ENCODE data around the gene AHRR. TPM values are rescaled to one million over a fixed set of nuclear protein-coding genes. Genes with fewer than 3 reads are reported as not detected.

AHRR gene
- total and polyA plus RNA-seq, 2 experiments from 2014 or later = 0.27 to 1.8 TPM

DNA sequence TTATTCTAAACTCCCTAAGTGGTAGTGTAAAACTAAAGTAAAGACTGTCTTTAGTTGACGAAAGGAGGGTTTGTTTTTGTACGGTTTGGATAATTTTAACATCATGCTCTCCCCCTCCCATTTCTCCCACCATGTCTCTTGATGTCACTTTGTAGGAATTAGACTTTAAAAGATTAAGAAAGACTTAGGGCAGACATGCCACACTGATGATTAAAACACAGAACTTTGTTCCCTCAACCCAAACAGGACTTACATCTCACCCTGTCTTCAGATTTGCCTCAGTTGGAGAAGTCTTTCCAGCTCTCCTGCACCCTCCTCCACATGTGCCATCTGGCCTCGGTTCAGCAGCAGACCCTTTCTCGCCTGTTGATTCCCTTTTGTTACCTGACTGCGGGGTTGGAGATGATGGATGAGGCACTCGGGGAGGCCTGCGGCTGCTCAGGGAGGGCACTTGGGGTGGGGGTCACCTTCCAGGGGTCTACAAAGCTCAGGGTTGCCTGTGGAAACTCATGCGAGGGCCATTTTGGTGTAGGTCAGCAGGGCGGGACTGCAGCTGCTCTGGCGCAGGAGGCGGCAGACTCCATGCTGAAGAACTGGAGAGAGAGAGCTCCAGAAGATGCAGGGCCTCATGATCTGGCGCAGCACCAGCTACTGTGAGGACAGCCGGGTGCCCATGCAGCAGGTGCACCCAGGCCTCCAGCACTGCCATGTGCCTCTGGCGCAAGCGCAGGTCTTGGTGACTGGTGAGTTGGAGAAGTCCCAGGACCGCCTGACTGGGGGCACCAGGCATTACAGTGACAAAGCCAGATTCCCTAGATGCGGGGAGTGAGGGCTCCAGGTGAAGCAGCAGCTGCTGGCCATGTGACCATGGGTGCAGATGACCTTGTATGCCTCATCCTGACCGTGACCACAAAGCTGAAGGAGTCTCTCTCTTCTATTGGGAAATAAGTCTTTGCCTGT, 96.9 kb downstream of the AHRR start:
- peaks cover 3% of the 10 kb centered on the region; the same call in 1 of the 2 replicates for H3K4me1 ChIP-seq (ENCODE audit: insufficient read depth)
- DNase-seq (ENCODE audit: low spot score) (no peak), ATAC-seq (no peak)
- no peak overlapping the region for H3K4me3 Mint-ChIP-seq
- no peaks in the 10 kb centered on the region for H3K9me2 ChIP-seq (ENCODE audit: insufficient read depth)
- H3K79me2 ChIP-seq (replicated peaks; ENCODE audit: insufficient read depth) = no peaks in the 10 kb centered on the region
- peak overlapping the region; percentile 38; the same call in 1 of the 2 replicates for H2AFZ ChIP-seq
- H3K36me3 ChIP-seq (ENCODE audit: insufficient read depth) = no peaks in the 10 kb centered on the region
- TF ChIP-seq JUNB (IDR thresholded peaks at IDR 0.05; ENCODE audit: unreplicated experiment) = no peak
- TF ChIP-seq, protein P1, sequence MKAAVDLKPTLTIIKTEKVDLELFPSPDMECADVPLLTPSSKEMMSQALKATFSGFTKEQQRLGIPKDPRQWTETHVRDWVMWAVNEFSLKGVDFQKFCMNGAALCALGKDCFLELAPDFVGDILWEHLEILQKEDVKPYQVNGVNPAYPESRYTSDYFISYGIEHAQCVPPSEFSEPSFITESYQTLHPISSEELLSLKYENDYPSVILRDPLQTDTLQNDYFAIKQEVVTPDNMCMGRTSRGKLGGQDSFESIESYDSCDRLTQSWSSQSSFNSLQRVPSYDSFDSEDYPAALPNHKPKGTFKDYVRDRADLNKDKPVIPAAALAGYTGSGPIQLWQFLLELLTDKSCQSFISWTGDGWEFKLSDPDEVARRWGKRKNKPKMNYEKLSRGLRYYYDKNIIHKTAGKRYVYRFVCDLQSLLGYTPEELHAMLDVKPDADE (IDR thresholded peaks at IDR 0.05) = no peak
- TF ChIP-seq ZNF114 (CRISPR knock-in tag; IDR thresholded peaks at IDR 0.05) = no peak
- TF ChIP-seq, protein P2, sequence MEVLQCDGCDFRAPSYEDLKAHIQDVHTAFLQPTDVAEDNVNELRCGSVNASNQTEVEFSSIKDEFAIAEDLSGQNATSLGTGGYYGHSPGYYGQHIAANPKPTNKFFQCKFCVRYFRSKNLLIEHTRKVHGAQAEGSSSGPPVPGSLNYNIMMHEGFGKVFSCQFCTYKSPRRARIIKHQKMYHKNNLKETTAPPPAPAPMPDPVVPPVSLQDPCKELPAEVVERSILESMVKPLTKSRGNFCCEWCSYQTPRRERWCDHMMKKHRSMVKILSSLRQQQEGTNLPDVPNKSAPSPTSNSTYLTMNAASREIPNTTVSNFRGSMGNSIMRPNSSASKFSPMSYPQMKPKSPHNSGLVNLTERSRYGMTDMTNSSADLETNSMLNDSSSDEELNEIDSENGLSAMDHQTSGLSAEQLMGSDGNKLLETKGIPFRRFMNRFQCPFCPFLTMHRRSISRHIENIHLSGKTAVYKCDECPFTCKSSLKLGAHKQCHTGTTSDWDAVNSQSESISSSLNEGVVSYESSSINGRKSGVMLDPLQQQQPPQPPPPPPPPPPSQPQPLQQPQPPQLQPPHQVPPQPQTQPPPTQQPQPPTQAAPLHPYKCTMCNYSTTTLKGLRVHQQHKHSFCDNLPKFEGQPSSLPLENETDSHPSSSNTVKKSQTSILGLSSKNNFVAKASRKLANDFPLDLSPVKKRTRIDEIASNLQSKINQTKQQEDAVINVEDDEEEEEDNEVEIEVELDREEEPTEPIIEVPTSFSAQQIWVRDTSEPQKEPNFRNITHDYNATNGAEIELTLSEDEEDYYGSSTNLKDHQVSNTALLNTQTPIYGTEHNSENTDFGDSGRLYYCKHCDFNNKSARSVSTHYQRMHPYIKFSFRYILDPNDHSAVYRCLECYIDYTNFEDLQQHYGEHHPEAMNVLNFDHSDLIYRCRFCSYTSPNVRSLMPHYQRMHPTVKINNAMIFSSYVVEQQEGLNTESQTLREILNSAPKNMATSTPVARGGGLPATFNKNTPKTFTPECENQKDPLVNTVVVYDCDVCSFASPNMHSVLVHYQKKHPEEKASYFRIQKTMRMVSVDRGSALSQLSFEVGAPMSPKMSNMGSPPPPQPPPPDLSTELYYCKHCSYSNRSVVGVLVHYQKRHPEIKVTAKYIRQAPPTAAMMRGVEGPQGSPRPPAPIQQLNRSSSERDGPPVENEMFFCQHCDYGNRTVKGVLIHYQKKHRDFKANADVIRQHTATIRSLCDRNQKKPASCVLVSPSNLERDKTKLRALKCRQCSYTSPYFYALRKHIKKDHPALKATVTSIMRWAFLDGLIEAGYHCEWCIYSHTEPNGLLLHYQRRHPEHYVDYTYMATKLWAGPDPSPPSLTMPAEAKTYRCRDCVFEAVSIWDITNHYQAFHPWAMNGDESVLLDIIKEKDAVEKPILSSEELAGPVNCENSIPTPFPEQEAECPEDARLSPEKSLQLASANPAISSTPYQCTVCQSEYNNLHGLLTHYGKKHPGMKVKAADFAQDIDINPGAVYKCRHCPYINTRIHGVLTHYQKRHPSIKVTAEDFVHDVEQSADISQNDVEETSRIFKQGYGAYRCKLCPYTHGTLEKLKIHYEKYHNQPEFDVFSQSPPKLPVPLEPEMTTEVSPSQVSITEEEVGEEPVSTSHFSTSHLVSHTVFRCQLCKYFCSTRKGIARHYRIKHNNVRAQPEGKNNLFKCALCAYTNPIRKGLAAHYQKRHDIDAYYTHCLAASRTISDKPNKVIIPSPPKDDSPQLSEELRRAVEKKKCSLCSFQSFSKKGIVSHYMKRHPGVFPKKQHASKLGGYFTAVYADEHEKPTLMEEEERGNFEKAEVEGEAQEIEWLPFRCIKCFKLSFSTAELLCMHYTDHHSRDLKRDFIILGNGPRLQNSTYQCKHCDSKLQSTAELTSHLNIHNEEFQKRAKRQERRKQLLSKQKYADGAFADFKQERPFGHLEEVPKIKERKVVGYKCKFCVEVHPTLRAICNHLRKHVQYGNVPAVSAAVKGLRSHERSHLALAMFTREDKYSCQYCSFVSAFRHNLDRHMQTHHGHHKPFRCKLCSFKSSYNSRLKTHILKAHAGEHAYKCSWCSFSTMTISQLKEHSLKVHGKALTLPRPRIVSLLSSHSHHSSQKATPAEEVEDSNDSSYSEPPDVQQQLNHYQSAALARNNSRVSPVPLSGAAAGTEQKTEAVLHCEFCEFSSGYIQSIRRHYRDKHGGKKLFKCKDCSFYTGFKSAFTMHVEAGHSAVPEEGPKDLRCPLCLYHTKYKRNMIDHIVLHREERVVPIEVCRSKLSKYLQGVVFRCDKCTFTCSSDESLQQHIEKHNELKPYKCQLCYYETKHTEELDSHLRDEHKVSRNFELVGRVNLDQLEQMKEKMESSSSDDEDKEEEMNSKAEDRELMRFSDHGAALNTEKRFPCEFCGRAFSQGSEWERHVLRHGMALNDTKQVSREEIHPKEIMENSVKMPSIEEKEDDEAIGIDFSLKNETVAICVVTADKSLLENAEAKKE (CRISPR knock-in tag; IDR thresholded peaks at IDR 0.05) = no peak
- no peak for TF ChIP-seq EZH2phosphoT487 (IDR thresholded peaks at IDR 0.05; ENCODE audit: unreplicated experiment)
- TF ChIP-seq, protein P3, sequence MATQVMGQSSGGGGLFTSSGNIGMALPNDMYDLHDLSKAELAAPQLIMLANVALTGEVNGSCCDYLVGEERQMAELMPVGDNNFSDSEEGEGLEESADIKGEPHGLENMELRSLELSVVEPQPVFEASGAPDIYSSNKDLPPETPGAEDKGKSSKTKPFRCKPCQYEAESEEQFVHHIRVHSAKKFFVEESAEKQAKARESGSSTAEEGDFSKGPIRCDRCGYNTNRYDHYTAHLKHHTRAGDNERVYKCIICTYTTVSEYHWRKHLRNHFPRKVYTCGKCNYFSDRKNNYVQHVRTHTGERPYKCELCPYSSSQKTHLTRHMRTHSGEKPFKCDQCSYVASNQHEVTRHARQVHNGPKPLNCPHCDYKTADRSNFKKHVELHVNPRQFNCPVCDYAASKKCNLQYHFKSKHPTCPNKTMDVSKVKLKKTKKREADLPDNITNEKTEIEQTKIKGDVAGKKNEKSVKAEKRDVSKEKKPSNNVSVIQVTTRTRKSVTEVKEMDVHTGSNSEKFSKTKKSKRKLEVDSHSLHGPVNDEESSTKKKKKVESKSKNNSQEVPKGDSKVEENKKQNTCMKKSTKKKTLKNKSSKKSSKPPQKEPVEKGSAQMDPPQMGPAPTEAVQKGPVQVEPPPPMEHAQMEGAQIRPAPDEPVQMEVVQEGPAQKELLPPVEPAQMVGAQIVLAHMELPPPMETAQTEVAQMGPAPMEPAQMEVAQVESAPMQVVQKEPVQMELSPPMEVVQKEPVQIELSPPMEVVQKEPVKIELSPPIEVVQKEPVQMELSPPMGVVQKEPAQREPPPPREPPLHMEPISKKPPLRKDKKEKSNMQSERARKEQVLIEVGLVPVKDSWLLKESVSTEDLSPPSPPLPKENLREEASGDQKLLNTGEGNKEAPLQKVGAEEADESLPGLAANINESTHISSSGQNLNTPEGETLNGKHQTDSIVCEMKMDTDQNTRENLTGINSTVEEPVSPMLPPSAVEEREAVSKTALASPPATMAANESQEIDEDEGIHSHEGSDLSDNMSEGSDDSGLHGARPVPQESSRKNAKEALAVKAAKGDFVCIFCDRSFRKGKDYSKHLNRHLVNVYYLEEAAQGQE (IDR thresholded peaks at IDR 0.05; ENCODE audit: unreplicated experiment) = no peak
- TF ChIP-seq, protein P4, sequence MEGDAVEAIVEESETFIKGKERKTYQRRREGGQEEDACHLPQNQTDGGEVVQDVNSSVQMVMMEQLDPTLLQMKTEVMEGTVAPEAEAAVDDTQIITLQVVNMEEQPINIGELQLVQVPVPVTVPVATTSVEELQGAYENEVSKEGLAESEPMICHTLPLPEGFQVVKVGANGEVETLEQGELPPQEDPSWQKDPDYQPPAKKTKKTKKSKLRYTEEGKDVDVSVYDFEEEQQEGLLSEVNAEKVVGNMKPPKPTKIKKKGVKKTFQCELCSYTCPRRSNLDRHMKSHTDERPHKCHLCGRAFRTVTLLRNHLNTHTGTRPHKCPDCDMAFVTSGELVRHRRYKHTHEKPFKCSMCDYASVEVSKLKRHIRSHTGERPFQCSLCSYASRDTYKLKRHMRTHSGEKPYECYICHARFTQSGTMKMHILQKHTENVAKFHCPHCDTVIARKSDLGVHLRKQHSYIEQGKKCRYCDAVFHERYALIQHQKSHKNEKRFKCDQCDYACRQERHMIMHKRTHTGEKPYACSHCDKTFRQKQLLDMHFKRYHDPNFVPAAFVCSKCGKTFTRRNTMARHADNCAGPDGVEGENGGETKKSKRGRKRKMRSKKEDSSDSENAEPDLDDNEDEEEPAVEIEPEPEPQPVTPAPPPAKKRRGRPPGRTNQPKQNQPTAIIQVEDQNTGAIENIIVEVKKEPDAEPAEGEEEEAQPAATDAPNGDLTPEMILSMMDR (conservative IDR thresholded peaks at IDR 0.05; ENCODE audit: low read depth in 2 of 2) = no peak
- TF ChIP-seq NANOG (IDR thresholded peaks at IDR 0.05; ENCODE audit: borderline replicate concordance) = no peak
- TF ChIP-seq POLR2AphosphoS5 (IDR thresholded peaks at IDR 0.05; ENCODE audit: low read depth) = no peak
- no peak for TF ChIP-seq CREB1 (CRISPR knock-in tag; IDR thresholded peaks at IDR 0.05; ENCODE audit: low read depth)
- TF ChIP-seq STAT1 (IDR thresholded peaks at IDR 0.05; ENCODE audit: unreplicated experiment) = no peak
- no peak for TF ChIP-seq EZH2 (IDR thresholded peaks at IDR 0.05; ENCODE audit: low read depth, unreplicated experiment)
- no peak for TF ChIP-seq ZNF331 (CRISPR knock-in tag; IDR thresholded peaks at IDR 0.05; ENCODE audit: low read depth)
- H4K20me1 ChIP-seq (replicated peaks; ENCODE audit: insufficient read depth) = no peaks in the 10 kb centered on the region
- no peak overlapping the region for H3K4me2 ChIP-seq
- peaks cover 16% of the 10 kb centered on the region for H3K4me1 Mint-ChIP-seq
- peaks cover 13% of the 10 kb centered on the region for H3K27me3 Mint-ChIP-seq (ENCODE audit: insufficient read depth, low read depth, poor library complexity)
- H3K4me3 ChIP-seq = no peak overlapping the region
- H3K27ac Mint-ChIP-seq = no peak overlapping the region
- no peaks in the 10 kb centered on the region for H3K9me3 Mint-ChIP-seq
- H3K27ac ChIP-seq (ENCODE audit: low read depth) = no peak overlapping the region
- H3K36me3 Mint-ChIP-seq (ENCODE audit: low read depth) = no peaks in the 10 kb centered on the region
- H3K27me3 ChIP-seq (ENCODE audit: insufficient read depth) = no peaks in the 10 kb centered on the region
- no peaks in the 10 kb centered on the region for H3F3A ChIP-seq (replicated peaks; ENCODE audit: low read depth)
